H9 (cell line): Measurements from ENCODE around the gene LRMDA. TPM values are rescaled to one million over a fixed set of nuclear protein-coding genes. Genes with fewer than 3 reads are reported as not detected.

Source experiments
- DNase-seq: peaks from one replicate; pipeline ENCODE4 v3.0.0-alpha.2; 2017
- H2AFZ ChIP-seq: one replicate; pipeline ENCODE4 v1.6.1; 2013; ENCODE audit warnings: mild to moderate bottlenecking, low read length, control low read depth, moderate library complexity
- H2AK5ac ChIP-seq: 2 replicates; pipeline ENCODE4 v1.6.1; 2013; ENCODE audit warnings: low read length, control low read depth, mixed read lengths; ENCODE audit not compliant: insufficient read length
- H2BK120ac ChIP-seq: one replicate; pipeline ENCODE4 v1.6.1; 2013; ENCODE audit warnings: low read depth, mild to moderate bottlenecking, low read length, control low read depth, inconsistent platforms; ENCODE audit not compliant: poor library complexity, severe bottlenecking
- H2BK12ac ChIP-seq: 2 replicates; pipeline ENCODE4 v1.6.1; 2013; ENCODE audit warnings: low read length, control low read depth, mixed read lengths, low read depth; ENCODE audit not compliant: insufficient read length
- H2BK15ac ChIP-seq: 2 replicates; pipeline ENCODE4 v1.6.1; 2013; ENCODE audit warnings: low read depth, low read length, control low read depth
- H2BK20ac ChIP-seq: one replicate; pipeline ENCODE4 v1.6.1; 2013; ENCODE audit warnings: low read depth, mild to moderate bottlenecking, low read length, control low read depth, inconsistent platforms; ENCODE audit not compliant: poor library complexity, severe bottlenecking
- H2BK5ac ChIP-seq: 2 replicates; pipeline ENCODE4 v1.6.1; 2013; ENCODE audit warnings: low read length, control low read depth, mixed read lengths; ENCODE audit not compliant: insufficient read length
- H3K14ac ChIP-seq: 2 replicates; pipeline ENCODE4 v1.6.1; 2013; ENCODE audit warnings: low read length, control low read depth; ENCODE audit not compliant: insufficient read depth
- H3K18ac ChIP-seq: 2 replicates; pipeline ENCODE4 v1.6.1; 2013; ENCODE audit warnings: low read depth, mild to moderate bottlenecking, mixed read lengths, low read length, control low read depth; ENCODE audit not compliant: insufficient read length
- H3K23ac ChIP-seq: 2 replicates; pipeline ENCODE4 v1.6.1; 2013; ENCODE audit warnings: low read length, control low read depth, mixed read lengths, low read depth; ENCODE audit not compliant: insufficient read length
- H3K23me2 ChIP-seq: 2 replicates; pipeline ENCODE4 v1.6.1; 2013; ENCODE audit warnings: low read depth, mild to moderate bottlenecking, mixed read lengths, low read length, control low read depth; ENCODE audit not compliant: insufficient read length, poor library complexity, severe bottlenecking
- H3K27ac ChIP-seq: 2 replicates; pipeline ENCODE4 v1.5.1; 2013; ENCODE audit warnings: low read length, control low read depth, mixed read lengths, low read depth; ENCODE audit not compliant: insufficient read length
- H3K27me3 ChIP-seq: 2 replicates; pipeline ENCODE4 v1.6.1; 2013; ENCODE audit warnings: low read length, control low read depth, inconsistent platforms; ENCODE audit not compliant: insufficient read depth
- H3K4ac ChIP-seq: 2 replicates; pipeline ENCODE4 v1.6.1; 2013; ENCODE audit warnings: low read depth, mild to moderate bottlenecking, control low read depth, inconsistent platforms, low read length, moderate library complexity
- H3K4me1 ChIP-seq: 2 replicates; pipeline ENCODE4 v1.6.1; 2013; ENCODE audit warnings: low read length, control low read depth, inconsistent platforms; ENCODE audit not compliant: insufficient read depth
- H3K4me2 ChIP-seq: 2 replicates; pipeline ENCODE4 v1.6.1; 2013; ENCODE audit warnings: low read length, control low read depth, mixed read lengths; ENCODE audit not compliant: insufficient read length, insufficient read depth
- H3K56ac ChIP-seq: 2 replicates; pipeline ENCODE4 v1.6.1; 2013; ENCODE audit warnings: low read depth, mild to moderate bottlenecking, mixed read lengths, low read length, control low read depth; ENCODE audit not compliant: insufficient read length
- H3K79me1 ChIP-seq: 2 replicates; pipeline ENCODE4 v1.6.1; 2013; ENCODE audit warnings: low read depth, mild to moderate bottlenecking, moderate library complexity, low read length, control low read depth, inconsistent platforms; ENCODE audit not compliant: insufficient read depth, poor library complexity, severe bottlenecking
- H3K79me2 ChIP-seq: 2 replicates; pipeline ENCODE4 v1.6.1; 2013; ENCODE audit warnings: low read length, control low read depth, inconsistent platforms; ENCODE audit not compliant: insufficient read depth
- H3K9ac ChIP-seq: 2 replicates; pipeline ENCODE4 v1.6.1; 2013; ENCODE audit warnings: low read length, control low read depth, mixed read lengths; ENCODE audit not compliant: insufficient read length; ENCODE audit errors: extremely low read depth
- H3K9me3 ChIP-seq: one replicate; pipeline ENCODE4 v1.6.1; 2013; ENCODE audit warnings: low read depth, low read length, inconsistent platforms; ENCODE audit not compliant: control insufficient read depth
- H3T11ph ChIP-seq: one replicate; pipeline ENCODE4 v1.6.1; 2013; ENCODE audit warnings: mild to moderate bottlenecking, low read length, control low read depth, inconsistent platforms
- H4K20me1 ChIP-seq: one replicate; pipeline ENCODE4 v1.6.1; 2013; ENCODE audit not compliant: control insufficient read depth, insufficient read length, insufficient read depth
- H4K5ac ChIP-seq: 2 replicates; pipeline ENCODE4 v1.6.1; 2013; ENCODE audit warnings: low read depth, mild to moderate bottlenecking, mixed read lengths, low read length, control low read depth; ENCODE audit not compliant: insufficient read length
- H4K8ac ChIP-seq: replicated peaks from 2 replicates; pipeline ENCODE4 v1.6.1; 2013; ENCODE audit warnings: low read length, control low read depth, mixed read lengths, low read depth; ENCODE audit not compliant: insufficient read length
- H4K91ac ChIP-seq: 2 replicates; pipeline ENCODE4 v1.6.1; 2013; ENCODE audit warnings: low read depth, mild to moderate bottlenecking, moderate library complexity, mixed read lengths, low read length, control low read depth; ENCODE audit not compliant: insufficient read length
- H3K27ac Mint-ChIP-seq, 3 experiments: 2 replicates in 2 of 3; 3 replicates in 1 of 3; pipeline ENCODE4 v1.8.0; 2020 to 2021; ENCODE audit warnings: mixed read lengths in 3 of 3, mild to moderate bottlenecking in 1 of 3, moderate library complexity in 1 of 3
- H3K27me3 Mint-ChIP-seq: 2 replicates; pipeline ENCODE4 v1.8.0; 2021; ENCODE audit warnings: low read depth, mild to moderate bottlenecking, moderate library complexity, mixed read lengths
- H3K36me3 Mint-ChIP-seq, 3 experiments: 2 replicates in 2 of 3; 3 replicates in 1 of 3; pipeline ENCODE4 v1.8.0; 2020 to 2021; ENCODE audit warnings: low read depth in 3 of 3, mixed read lengths in 3 of 3; ENCODE audit not compliant: insufficient read depth in 1 of 3
- H3K4me1 Mint-ChIP-seq, 2 experiments: 2 replicates each; pipeline ENCODE4 v1.8.0; 2020; ENCODE audit warnings: mixed read lengths in 2 of 2
- H3K4me3 Mint-ChIP-seq, 2 experiments: 2 replicates in 1 of 2; 3 replicates in 1 of 2; pipeline ENCODE4 v1.8.0; 2020 to 2021; ENCODE audit warnings: mild to moderate bottlenecking in 2 of 2, mixed read lengths in 2 of 2, moderate library complexity in 1 of 2
- H3K9me3 Mint-ChIP-seq, 2 experiments: 2 replicates in 1 of 2; 3 replicates in 1 of 2; pipeline ENCODE4 v1.8.0; 2020; ENCODE audit warnings: mild to moderate bottlenecking in 2 of 2, mixed read lengths in 2 of 2, moderate library complexity in 1 of 2
- CTCF ChIP-seq: fragments of 200-600 bp; sonication (generic); conservative IDR thresholded peaks from 3 replicates; pipeline ENCODE4 v1.8.0; 2021; ENCODE audit warnings: antibody characterized with exemption, mild to moderate bottlenecking
- WGBS: extraction: QIAGEN DNeasy Blood & Tissue Kit; methylation state at CpG from one replicate; pipeline ENCODE4 v1.1.7; 2013; ENCODE audit warnings: missing lambda C conversion rate, low lambda C conversion rate, mixed read lengths; ENCODE audit not compliant: insufficient read length; ENCODE audit errors: extremely low coverage; 5-methylcytosine and 5-hydroxymethylcytosine counted together
- total RNA-seq: library from RNA; stranded (reverse); gene quantifications from 2 replicates; pipeline ENCODE4 v1.2.1, GENCODE V29; 2021

Gene LRMDA
- total RNA-seq, 1 experiment from 2014 or later, result 1.8 TPM

GRCh38 chr10:75716506-75716905 is 285.1 kb downstream of the LRMDA start:
- Histone ChIP-seq H2BK12ac (no peak overlapping the region), H2BK15ac (no peak overlapping the region), H3K23ac (no peak overlapping the region), H2BK120ac (no peak overlapping the region), H3K9me3 (no peaks in the 10 kb centered on the region), H3K79me2 (no peaks in the 10 kb centered on the region), H4K8ac (no peak overlapping the region), H3K27ac (no peak overlapping the region), H3K27me3 (no peaks in the 10 kb centered on the region), H3K56ac (no peak overlapping the region), H3K23me2 (no peaks in the 10 kb centered on the region), H3T11ph (no peak overlapping the region), H2BK5ac (no peak overlapping the region), H3K4me2 (no peak overlapping the region), H3K4me1 (peaks cover 3% of the 10 kb centered on the region; the same call in 1 of the 2 replicates), H2AFZ (no peak overlapping the region), H2AK5ac (no peak overlapping the region), H3K18ac (no peak overlapping the region), H3K79me1 (no peaks in the 10 kb centered on the region), H4K5ac (no peak overlapping the region), H3K9ac (no peak overlapping the region), H4K91ac (no peak overlapping the region), H2BK20ac (no peak overlapping the region), H4K20me1 (no peaks in the 10 kb centered on the region), H3K14ac (no peak overlapping the region), H3K4ac (no peak overlapping the region)
- WGBS, result no CpG with 5 or more reads among the region's 3 CpGs
- H3K9me3 Mint-ChIP-seq, result no peaks in the 10 kb centered on the region
- H3K4me3 Mint-ChIP-seq, result no peak overlapping the region
- no peaks in the 10 kb centered on the region for H3K36me3 Mint-ChIP-seq
- H3K4me1 Mint-ChIP-seq, result peaks cover 18 to 19% of the 10 kb centered on the region in 2 experiments
- no peaks in the 10 kb centered on the region; the same call in none of the 2 replicates for H3K27me3 Mint-ChIP-seq
- H3K27ac Mint-ChIP-seq, result no peak overlapping the region
- TF ChIP-seq CTCF, result no peak
- DNase-seq, result no peak
